Common myeloid progenitor, CD34-positive (primary cell): ENCODE measurements around the gene EEF1AKMT2.

Experiments
- CTCF ChIA-PET: fragments of 350-600 bp; sonication (Branson Sonifier 250); formaldehyde crosslinking; loops from one replicate; lab custom pipeline; 2021; ENCODE audit warnings: antibody characterized with exemption; lab: Charles Lee
- POLR2A ChIA-PET: fragments of 350-600 bp; sonication (Branson Sonifier 250); formaldehyde crosslinking; loops from one replicate; lab custom pipeline; 2021; ENCODE audit warnings: antibody characterized with exemption; lab: Charles Lee
- DNase-seq, 3 donors: peaks; one replicate each; pipeline versions ENCODE4 v3.0.0 to v3.0.0-alpha.2; 2013
- H3K27ac ChIP-seq, 2 experiments: 1 replicate in 1 of 2; 2 replicates in 1 of 2; pipeline ENCODE4 v1.7.0; 2013; ENCODE audit warnings: inconsistent platforms in 2 of 2, low read length in 2 of 2, mild to moderate bottlenecking in 2 of 2, low read depth in 1 of 2, moderate library complexity in 1 of 2; ENCODE audit not compliant: severe bottlenecking in 2 of 2, insufficient read depth in 1 of 2, poor library complexity in 1 of 2
- H3K27me3 ChIP-seq, 5 experiments: replicated peaks in 2 of 5; 1 replicate in 3 of 5; 2 replicates in 2 of 5; pipeline versions ENCODE4 v1.6.1 to v1.7.0; 2013; ENCODE audit warnings: low read length in 4 of 5, mild to moderate bottlenecking in 2 of 5, moderate library complexity in 2 of 5, inconsistent platforms in 1 of 5; ENCODE audit not compliant: insufficient read depth in 5 of 5, control insufficient read depth in 4 of 5
- H3K36me3 ChIP-seq, 4 experiments: 1 replicate in 2 of 4; 2 replicates in 2 of 4; pipeline versions ENCODE4 v1.6.1 to v1.7.0; 2013; ENCODE audit warnings: low read length in 3 of 4, control low read depth in 1 of 4, mild to moderate bottlenecking in 1 of 4; ENCODE audit not compliant: control insufficient read depth in 4 of 4, insufficient read depth in 4 of 4
- H3K4me1 ChIP-seq, 4 experiments: 1 replicate in 3 of 4; 2 replicates in 1 of 4; pipeline versions ENCODE4 v1.6.1 to v1.7.1; 2013; ENCODE audit warnings: low read length in 3 of 4, mild to moderate bottlenecking in 3 of 4, control low read depth in 1 of 4, inconsistent platforms in 1 of 4, moderate library complexity in 1 of 4; ENCODE audit not compliant: control insufficient read depth in 4 of 4, insufficient read depth in 4 of 4; ENCODE audit errors: control extremely low read depth in 1 of 4
- H3K4me3 ChIP-seq, 7 experiments: 1 replicate in 4 of 7; 2 replicates in 3 of 7; pipeline versions ENCODE4 v1.5.1 to v1.7.0; 2013; ENCODE audit warnings: mild to moderate bottlenecking in 7 of 7, low read length in 6 of 7, moderate library complexity in 6 of 7, inconsistent platforms in 2 of 7, low read depth in 2 of 7, control low read depth in 1 of 7; ENCODE audit not compliant: insufficient read depth in 4 of 7, control insufficient read depth in 1 of 7; ENCODE audit errors: extremely low read depth in 1 of 7
- H3K9me3 ChIP-seq, 5 experiments: 1 replicate in 4 of 5; 2 replicates in 1 of 5; pipeline versions ENCODE4 v1.6.1 to v1.7.1; 2013; ENCODE audit warnings: low read length in 4 of 5, mild to moderate bottlenecking in 2 of 5, inconsistent platforms in 1 of 5, low read depth in 1 of 5, moderate library complexity in 1 of 5; ENCODE audit not compliant: control insufficient read depth in 4 of 5, insufficient read depth in 2 of 5; ENCODE audit errors: control extremely low read depth in 1 of 5
- WGBS: methylation state at CpG from one replicate; pipeline ENCODE4 v1.1.5; 2013; ENCODE audit not compliant: insufficient coverage; 5-methylcytosine and 5-hydroxymethylcytosine counted together

EEF1AKMT2 gene

GRCh38 chr10:124712704-124713407 is 78.8 kb downstream of the EEF1AKMT2 start:
- Histone ChIP-seq H3K9me3 (no peaks in the 10 kb centered on the region), H3K27me3 (no peaks in the 10 kb centered on the region), H3K36me3 (peaks cover 0 to 7% (median 0%) of the 10 kb centered on the region in 4 experiments), H3K4me3 (no peak overlapping the region), H3K4me1 (peaks cover 10 to 41% (median 23%) of the 10 kb centered on the region in 4 experiments), H3K27ac (no peak overlapping the region)
- ChIA-PET POLR2A (no interaction called here), CTCF (interaction anchor here (0.9 to 2.5 kb wide), 3 partner anchors 9 to 28 kb away, joined by 3 to 7 read pairs (median 7); no protein-coding TSS in a partner anchor)
- DNase-seq, result no peak
- 94% methylated on average over 4 of the region's 5 CpGs for WGBS

GRCh38 chr10:124711145-124711544 is 80.5 kb downstream of the EEF1AKMT2 start:
- ChIA-PET POLR2A (no interaction called here), CTCF (no interaction called here)
- Histone ChIP-seq H3K36me3 (peaks cover under 1 to 11% (median 4%) of the 10 kb centered on the region in 4 experiments), H3K27ac (no peak overlapping the region), H3K9me3 (no peaks in the 10 kb centered on the region), H3K4me3 (no peak overlapping the region), H3K4me1 (peaks cover 4 to 40% (median 18%) of the 10 kb centered on the region in 4 experiments), H3K27me3 (no peaks in the 10 kb centered on the region)
- no peak for DNase-seq
- 100% methylated on average over 3 of the region's 7 CpGs for WGBS

- POLR2A ChIA-PET, result no interaction called here
- Histone ChIP-seq H3K4me1 (peaks cover 4 to 38% (median 18%) of the 10 kb centered on the region in 4 experiments), H3K27me3 (no peaks in the 10 kb centered on the region), H3K4me3 (no peak overlapping the region), H3K36me3 (peaks cover 3 to 16% (median 9%) of the 10 kb centered on the region in 4 experiments), H3K27ac (no peak overlapping the region), H3K9me3 (no peaks in the 10 kb centered on the region)
- CTCF ChIA-PET, result interaction anchor here (0.8 to 10.2 kb wide), 3 partner anchors 9 to 66 kb away, joined by 3 to 109 read pairs (median 3); no protein-coding TSS in a partner anchor
- DNase-seq, result no peak
- 87% methylated on average over 13 of the region's 14 CpGs for WGBS
Observed at GRCh38 chr10:124710266-124710881, 81.3 kb downstream of the EEF1AKMT2 start.

GRCh38 chr10:124709861-124710260 is 81.8 kb downstream of the EEF1AKMT2 start:
- Histone ChIP-seq H3K27me3 (no peaks in the 10 kb centered on the region), H3K9me3 (no peaks in the 10 kb centered on the region), H3K36me3 (peaks cover 4 to 21% (median 14%) of the 10 kb centered on the region in 4 experiments), H3K4me3 (no peak overlapping the region), H3K4me1 (peaks cover 4 to 41% (median 18%) of the 10 kb centered on the region in 4 experiments), H3K27ac (no peak overlapping the region)
- ChIA-PET POLR2A (no interaction called here), CTCF (interaction anchor here (0.8 to 10.2 kb wide), 3 partner anchors 10 to 66 kb away, joined by 3 to 109 read pairs (median 3); no protein-coding TSS in a partner anchor)
- DNase-seq, result no peak
- 98% methylated on average over 10 of the region's 10 CpGs for WGBS

- POLR2A ChIA-PET, result no interaction called here
- CTCF ChIA-PET, result interaction anchor here (0.5 to 10.2 kb wide), 11 partner anchors 11 to 169 kb away, joined by 3 to 109 read pairs (median 3); no protein-coding TSS in a partner anchor
Observed at GRCh38 chr10:124708922-124709520, 82.7 kb downstream of the EEF1AKMT2 start.

GRCh38 chr10:124708246-124708779 is 83.4 kb downstream of the EEF1AKMT2 start:
- H3K36me3 ChIP-seq, result peaks cover 5 to 36% (median 20%) of the 10 kb centered on the region in 4 experiments
- WGBS, result 64% methylated on average over 7 of the region's 9 CpGs

More at GRCh38 chr10:124708922-124709520, 82.7 kb downstream of the EEF1AKMT2 start:
- H3K27me3 ChIP-seq, result no peaks in the 10 kb centered on the region
- WGBS, result 91% methylated on average over 10 of the region's 11 CpGs
- no peak overlapping the region for H3K27ac ChIP-seq
- H3K36me3 ChIP-seq, result peaks cover 5 to 29% (median 17%) of the 10 kb centered on the region in 4 experiments
- H3K4me1 ChIP-seq, result peaks cover 4 to 41% (median 18%) of the 10 kb centered on the region in 4 experiments
- peak in 2 of 3 donors; percentile 32 to 37 for DNase-seq
- no peaks in the 10 kb centered on the region for H3K9me3 ChIP-seq
- no peak overlapping the region for H3K4me3 ChIP-seq

More at GRCh38 chr10:124708246-124708779, 83.4 kb downstream of the EEF1AKMT2 start:
- no peak for DNase-seq
- ChIA-PET POLR2A (no interaction called here), CTCF (interaction anchor here (1.0 to 10.2 kb wide), 10 partner anchors 11 to 168 kb away, joined by 3 to 109 read pairs (median 4); no protein-coding TSS in a partner anchor)
- Histone ChIP-seq H3K4me1 (peaks cover 4 to 41% (median 19%) of the 10 kb centered on the region in 4 experiments), H3K4me3 (no peak overlapping the region), H3K27ac (no peak overlapping the region), H3K27me3 (no peaks in the 10 kb centered on the region), H3K9me3 (no peaks in the 10 kb centered on the region)
